ENCODE measurements around the gene POC1A. TPM values are rescaled to one million over a fixed set of nuclear protein-coding genes. Genes with fewer than 3 reads are reported as not detected.

POC1A gene
- polyA plus RNA-seq, 1 donor (not counting 4 experiments of a cell fraction or from before 2014, with no cell fraction given): 11.5 TPM

DNA sequence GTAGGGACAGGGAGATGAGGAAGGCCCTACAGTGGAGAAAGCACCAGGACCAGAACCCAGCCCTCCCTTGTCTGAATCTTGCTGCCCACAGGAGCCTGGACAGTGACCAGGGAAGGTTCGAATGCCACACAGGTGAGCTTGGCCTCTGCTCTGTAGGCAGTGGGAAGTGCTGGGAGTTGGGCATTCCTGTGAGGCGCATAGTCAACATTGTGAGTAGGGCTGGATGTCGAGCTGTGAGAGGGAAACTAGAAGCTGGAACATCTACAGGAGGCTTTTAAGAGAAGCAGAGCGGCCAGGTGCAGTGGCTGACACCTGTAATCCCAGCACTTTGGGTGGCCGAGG is 23.4 kb upstream of the POC1A start:
- dilution Hi-C loops (cut with MboI; ENCODE audit: extremely low pct_ligation_motif_present, low sequenced_read_pairs): no loop called here
- peaks cover 11% of the 10 kb centered on the region for H3K4me1 ChIP-seq (ENCODE audit: control insufficient read depth, extremely low read depth, insufficient read depth, low read length)
- no peak for TF ChIP-seq EZH2 (IDR thresholded peaks at IDR 0.05; ENCODE audit: low read length)
- TF ChIP-seq, protein P1, sequence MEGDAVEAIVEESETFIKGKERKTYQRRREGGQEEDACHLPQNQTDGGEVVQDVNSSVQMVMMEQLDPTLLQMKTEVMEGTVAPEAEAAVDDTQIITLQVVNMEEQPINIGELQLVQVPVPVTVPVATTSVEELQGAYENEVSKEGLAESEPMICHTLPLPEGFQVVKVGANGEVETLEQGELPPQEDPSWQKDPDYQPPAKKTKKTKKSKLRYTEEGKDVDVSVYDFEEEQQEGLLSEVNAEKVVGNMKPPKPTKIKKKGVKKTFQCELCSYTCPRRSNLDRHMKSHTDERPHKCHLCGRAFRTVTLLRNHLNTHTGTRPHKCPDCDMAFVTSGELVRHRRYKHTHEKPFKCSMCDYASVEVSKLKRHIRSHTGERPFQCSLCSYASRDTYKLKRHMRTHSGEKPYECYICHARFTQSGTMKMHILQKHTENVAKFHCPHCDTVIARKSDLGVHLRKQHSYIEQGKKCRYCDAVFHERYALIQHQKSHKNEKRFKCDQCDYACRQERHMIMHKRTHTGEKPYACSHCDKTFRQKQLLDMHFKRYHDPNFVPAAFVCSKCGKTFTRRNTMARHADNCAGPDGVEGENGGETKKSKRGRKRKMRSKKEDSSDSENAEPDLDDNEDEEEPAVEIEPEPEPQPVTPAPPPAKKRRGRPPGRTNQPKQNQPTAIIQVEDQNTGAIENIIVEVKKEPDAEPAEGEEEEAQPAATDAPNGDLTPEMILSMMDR (optimal IDR thresholded peaks at IDR 0.05 in 1 of 3, IDR thresholded peaks at IDR 0.05 in 1 of 3, conservative IDR thresholded peaks at IDR 0.05 in 1 of 3; ENCODE audit: extremely low read depth in 1 of 3, insufficient read depth in 2 of 3, low read length in 3 of 3): no peak
- H3K4me2 ChIP-seq (ENCODE audit: control insufficient read depth, extremely low read depth, insufficient read depth, low read depth, low read length): no peak overlapping the region
- H3K9me3 ChIP-seq (ENCODE audit: control insufficient read depth, low read depth, low read length): no peaks in the 10 kb centered on the region
- no peak overlapping the region for H3K4me3 ChIP-seq (ENCODE audit: control insufficient read depth in 2 of 3, extremely low read depth in 1 of 3, insufficient read depth in 2 of 3, low read depth in 1 of 3, low read length in 3 of 3)
- H4K20me1 ChIP-seq (ENCODE audit: control insufficient read depth, extremely low read depth, insufficient read depth, low read length): no peaks in the 10 kb centered on the region
- H3K27ac ChIP-seq (ENCODE audit: control insufficient read depth, insufficient read depth, low read length): no peak overlapping the region
- no peaks in the 10 kb centered on the region for H3K79me2 ChIP-seq (ENCODE audit: control insufficient read depth, insufficient read depth, low read length)
- H3K9me1 ChIP-seq (ENCODE audit: control insufficient read depth, extremely low read depth, insufficient read depth, low read length): no peaks in the 10 kb centered on the region
- DNase-seq (ENCODE audit: low read depth, low spot score) (no peak), FAIRE-seq (no peak)
- H2AFZ ChIP-seq (ENCODE audit: control insufficient read depth, low read length): no peak overlapping the region
- no peak overlapping the region for H3K9ac ChIP-seq (ENCODE audit: control insufficient read depth, extremely low read depth, insufficient read depth, low read length)
- no peaks in the 10 kb centered on the region for H3K36me3 ChIP-seq (ENCODE audit: control insufficient read depth in 2 of 2, extremely low read depth in 1 of 2, insufficient read depth in 2 of 2, low read length in 2 of 2)
- H3K27me3 ChIP-seq (ENCODE audit: control insufficient read depth, extremely low read depth, insufficient read depth, low read length): no peaks in the 10 kb centered on the region

DNA sequence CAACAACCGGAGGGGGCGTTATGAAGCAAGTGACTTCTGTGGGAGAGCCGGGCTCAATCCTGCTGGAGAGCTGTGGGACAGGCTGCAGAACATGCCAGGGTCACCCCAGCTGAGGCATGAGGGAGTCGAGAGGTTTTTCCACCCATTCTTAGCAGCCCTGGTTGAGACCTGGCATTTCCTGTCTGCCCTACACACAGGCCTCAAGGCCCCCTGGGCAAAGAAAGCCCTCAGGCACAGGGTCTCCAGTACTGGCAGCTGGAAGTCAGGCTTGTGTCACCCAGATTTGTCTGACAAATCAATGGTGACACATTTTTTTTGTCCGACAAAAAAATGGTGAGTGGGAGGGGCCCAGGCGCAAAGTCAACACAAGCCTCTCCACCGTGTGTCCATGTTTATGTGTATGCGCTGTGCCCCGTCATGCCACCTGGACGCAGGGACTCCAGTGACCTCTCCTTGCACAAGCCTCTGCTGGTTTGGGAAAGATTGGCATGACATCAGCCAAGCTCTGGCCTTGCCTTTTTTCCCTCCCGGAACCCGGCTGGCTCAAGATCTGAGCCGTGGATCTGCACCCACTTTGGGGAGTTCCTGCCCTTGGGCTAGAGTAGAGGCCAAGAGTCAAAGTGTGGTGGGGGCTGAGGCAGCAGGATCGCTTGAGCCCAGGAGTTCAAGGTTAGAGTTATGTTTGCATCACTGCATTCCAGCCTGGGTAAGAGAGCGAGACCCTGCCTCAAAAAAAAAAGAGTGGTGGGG is 22.9 kb upstream of the POC1A start:
- Histone ChIP-seq H3K9ac (ENCODE audit: control insufficient read depth, extremely low read depth, insufficient read depth, low read length) (no peak overlapping the region), H3K4me2 (ENCODE audit: control insufficient read depth, extremely low read depth, insufficient read depth, low read depth, low read length) (no peak overlapping the region), H3K79me2 (ENCODE audit: control insufficient read depth, insufficient read depth, low read length) (no peaks in the 10 kb centered on the region), H3K9me3 (ENCODE audit: control insufficient read depth, low read depth, low read length) (no peaks in the 10 kb centered on the region), H4K20me1 (ENCODE audit: control insufficient read depth, extremely low read depth, insufficient read depth, low read length) (no peaks in the 10 kb centered on the region), H3K4me1 (ENCODE audit: control insufficient read depth, extremely low read depth, insufficient read depth, low read length) (peaks cover 11% of the 10 kb centered on the region), H3K27ac (ENCODE audit: control insufficient read depth, insufficient read depth, low read length) (no peak overlapping the region), H3K36me3 (ENCODE audit: control insufficient read depth in 2 of 2, extremely low read depth in 1 of 2, insufficient read depth in 2 of 2, low read length in 2 of 2) (no peaks in the 10 kb centered on the region), H3K27me3 (ENCODE audit: control insufficient read depth, extremely low read depth, insufficient read depth, low read length) (no peaks in the 10 kb centered on the region), H3K4me3 (ENCODE audit: control insufficient read depth in 2 of 3, extremely low read depth in 1 of 3, insufficient read depth in 2 of 3, low read depth in 1 of 3, low read length in 3 of 3) (no peak overlapping the region), H2AFZ (ENCODE audit: control insufficient read depth, low read length) (no peak overlapping the region), H3K9me1 (ENCODE audit: control insufficient read depth, extremely low read depth, insufficient read depth, low read length) (no peaks in the 10 kb centered on the region)
- TF ChIP-seq EZH2 (IDR thresholded peaks at IDR 0.05; ENCODE audit: low read length): no peak
- TF ChIP-seq, protein P1 (optimal IDR thresholded peaks at IDR 0.05 in 1 of 3, IDR thresholded peaks at IDR 0.05 in 1 of 3, conservative IDR thresholded peaks at IDR 0.05 in 1 of 3; ENCODE audit: extremely low read depth in 1 of 3, insufficient read depth in 2 of 3, low read length in 3 of 3): no peak
- FAIRE-seq (no peak), DNase-seq (ENCODE audit: low read depth, low spot score) (no peak)
- dilution Hi-C loops (cut with MboI; ENCODE audit: extremely low pct_ligation_motif_present, low sequenced_read_pairs): no loop called here

Measured in keratinocyte (primary cell).